ENCODE measurements around the gene KCNQ5. TPM values are rescaled to one million over a fixed set of nuclear protein-coding genes. Genes with fewer than 3 reads are reported as not detected.

The KCNQ5 gene
- total RNA-seq, 1 experiment from 2014 or later = not detected

DNA sequence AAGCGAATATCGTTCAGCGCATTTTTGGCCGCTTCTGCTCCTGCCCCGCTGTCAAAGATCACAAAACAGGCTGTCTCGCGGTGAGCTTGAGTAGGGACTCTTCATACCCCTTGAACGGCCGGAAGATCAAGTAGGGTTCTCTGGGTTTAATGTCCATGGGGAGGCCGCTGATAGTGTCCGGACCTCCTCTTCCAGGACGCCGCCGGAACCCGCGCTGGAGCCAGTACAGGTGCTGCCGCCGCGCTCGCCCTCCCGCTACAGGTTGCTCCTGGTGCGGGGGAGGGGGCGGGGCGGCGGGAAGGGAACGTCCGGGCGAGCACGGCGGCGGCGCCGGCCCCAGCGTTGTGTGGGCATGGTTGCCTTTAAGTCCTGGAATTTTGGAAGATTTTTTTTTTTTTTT, 536.0 kb downstream of the KCNQ5 start:
- Histone ChIP-seq H3K79me2 (ENCODE audit: insufficient read depth, low read length) (no peaks in the 10 kb centered on the region), H3K9ac (ENCODE audit: low read length) (no peak overlapping the region), H3K4me1 (ENCODE audit: control insufficient read depth in 1 of 2, insufficient read depth in 2 of 2, low read length in 2 of 2) (no peaks in the 10 kb centered on the region), H3K9me2 (ENCODE audit: insufficient read depth) (no peaks in the 10 kb centered on the region), H3K27me3 (ENCODE audit: insufficient read depth, low read length) (peaks cover 11% of the 10 kb centered on the region), H4K20me1 (ENCODE audit: insufficient read depth) (no peaks in the 10 kb centered on the region), H3K9me3 (ENCODE audit: control insufficient read depth in 1 of 2, insufficient read depth in 1 of 2, low read depth in 1 of 2, low read length in 2 of 2) (no peaks in the 10 kb centered on the region), H2AFZ (ENCODE audit: low read depth, low read length, poor library complexity, severe bottlenecking) (no peak overlapping the region), H3K4me2 (ENCODE audit: low read length) (no peak overlapping the region), H3K4me3 (replicated peaks in 1 of 2; ENCODE audit: low read depth in 1 of 2, low read length in 2 of 2) (no peak overlapping the region), H3K27ac (ENCODE audit: low read depth, low read length) (no peak overlapping the region), H3K36me3 (ENCODE audit: control insufficient read depth in 1 of 2, insufficient read depth in 2 of 2, low read length in 2 of 2) (no peaks in the 10 kb centered on the region)
- TF ChIP-seq EZH2 (IDR thresholded peaks at IDR 0.05) = no peak
- TF ChIP-seq, protein P1, sequence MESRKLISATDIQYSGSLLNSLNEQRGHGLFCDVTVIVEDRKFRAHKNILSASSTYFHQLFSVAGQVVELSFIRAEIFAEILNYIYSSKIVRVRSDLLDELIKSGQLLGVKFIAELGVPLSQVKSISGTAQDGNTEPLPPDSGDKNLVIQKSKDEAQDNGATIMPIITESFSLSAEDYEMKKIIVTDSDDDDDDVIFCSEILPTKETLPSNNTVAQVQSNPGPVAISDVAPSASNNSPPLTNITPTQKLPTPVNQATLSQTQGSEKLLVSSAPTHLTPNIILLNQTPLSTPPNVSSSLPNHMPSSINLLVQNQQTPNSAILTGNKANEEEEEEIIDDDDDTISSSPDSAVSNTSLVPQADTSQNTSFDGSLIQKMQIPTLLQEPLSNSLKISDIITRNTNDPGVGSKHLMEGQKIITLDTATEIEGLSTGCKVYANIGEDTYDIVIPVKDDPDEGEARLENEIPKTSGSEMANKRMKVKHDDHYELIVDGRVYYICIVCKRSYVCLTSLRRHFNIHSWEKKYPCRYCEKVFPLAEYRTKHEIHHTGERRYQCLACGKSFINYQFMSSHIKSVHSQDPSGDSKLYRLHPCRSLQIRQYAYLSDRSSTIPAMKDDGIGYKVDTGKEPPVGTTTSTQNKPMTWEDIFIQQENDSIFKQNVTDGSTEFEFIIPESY (IDR thresholded peaks at IDR 0.05; ENCODE audit: extremely low read depth, insufficient replicate concordance, low read length) = no peak
- BruUV-seq (replicated peaks) = no TSS peak
- ChIA-PET POLR2A (no interaction called here), RAD21 (ENCODE audit: low non-redundant PET in 1 of 2, low total read pairs in 2 of 2, uncharacterized antibody in 2 of 2, unreplicated experiment in 2 of 2) (no interaction called here), CTCF (no interaction called here)
- DNase-seq (ENCODE audit: low read depth, low spot score) (no peak), ATAC-seq (no peak)
- intact Hi-C loops (cut with micrococcal nuclease) = no loop called here

DNA sequence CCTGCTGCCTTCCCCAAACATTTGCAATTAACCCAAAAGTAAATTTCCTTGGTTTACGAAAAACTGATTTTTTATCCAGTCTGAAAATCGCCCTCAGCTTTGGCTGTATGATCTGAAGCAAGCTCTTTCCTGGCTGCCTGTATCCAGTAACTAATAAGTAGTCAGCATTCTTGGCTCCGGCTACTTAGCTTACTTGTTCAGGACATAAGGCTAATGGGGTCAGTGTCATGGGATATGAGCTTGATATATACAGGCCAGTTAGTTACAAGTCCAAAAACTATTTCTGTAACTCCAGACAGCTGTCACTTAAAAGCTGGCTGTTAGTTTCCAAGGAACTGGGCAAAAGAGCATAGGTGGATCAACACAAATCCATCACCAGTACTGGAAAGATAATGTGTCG, 547.2 kb downstream of the KCNQ5 start:
- Histone ChIP-seq H3K4me3 (replicated peaks in 1 of 2; ENCODE audit: low read depth in 1 of 2, low read length in 2 of 2) (no peak overlapping the region), H3K36me3 (ENCODE audit: control insufficient read depth in 1 of 2, insufficient read depth in 2 of 2, low read length in 2 of 2) (no peaks in the 10 kb centered on the region), H2AFZ (ENCODE audit: low read depth, low read length, poor library complexity, severe bottlenecking) (no peak overlapping the region), H3K79me2 (ENCODE audit: insufficient read depth, low read length) (no peaks in the 10 kb centered on the region), H3K4me2 (ENCODE audit: low read length) (no peak overlapping the region), H4K20me1 (ENCODE audit: insufficient read depth) (no peaks in the 10 kb centered on the region), H3K4me1 (ENCODE audit: control insufficient read depth in 1 of 2, insufficient read depth in 2 of 2, low read length in 2 of 2) (no peaks in the 10 kb centered on the region), H3K9me3 (ENCODE audit: control insufficient read depth in 1 of 2, insufficient read depth in 1 of 2, low read depth in 1 of 2, low read length in 2 of 2) (no peaks in the 10 kb centered on the region), H3K27me3 (ENCODE audit: insufficient read depth, low read length) (peaks cover 22% of the 10 kb centered on the region), H3K9me2 (ENCODE audit: insufficient read depth) (no peaks in the 10 kb centered on the region), H3K9ac (ENCODE audit: low read length) (no peak overlapping the region), H3K27ac (ENCODE audit: low read depth, low read length) (no peak overlapping the region)
- DNase-seq (ENCODE audit: low read depth, low spot score) (no peak), ATAC-seq (no peak)
- POLR2A ChIA-PET = no interaction called here
- BruUV-seq (replicated peaks) = no TSS peak
- intact Hi-C loops (cut with micrococcal nuclease) = no loop called here
- CTCF ChIA-PET = interaction anchor here (1.1 kb wide), 1 partner anchor 34 kb away, joined by 3 read pairs; no protein-coding TSS in a partner anchor
- RAD21 ChIA-PET (ENCODE audit: low non-redundant PET in 1 of 2, low total read pairs in 2 of 2, uncharacterized antibody in 2 of 2, unreplicated experiment in 2 of 2) = no interaction called here
- TF ChIP-seq POLR2AphosphoS5 (IDR thresholded peaks at IDR 0.05; ENCODE audit: low read depth, low read length) = no peak
- no peak for TF ChIP-seq CBX3 (IDR thresholded peaks at IDR 0.05; ENCODE audit: low read depth)
- no peak for TF ChIP-seq EZH2 (IDR thresholded peaks at IDR 0.05)
- TF ChIP-seq, protein P1 (IDR thresholded peaks at IDR 0.05; ENCODE audit: extremely low read depth, insufficient replicate concordance, low read length) = no peak
- no peak for TF ChIP-seq REST (IDR thresholded peaks at IDR 0.05; ENCODE audit: low read depth)
- TF ChIP-seq JUND (IDR thresholded peaks at IDR 0.05) = no peak
- TF ChIP-seq SRF (IDR thresholded peaks at IDR 0.05; ENCODE audit: low read depth) = no peak
- no peak for TF ChIP-seq TCF7L2 (IDR thresholded peaks at IDR 0.05; ENCODE audit: borderline replicate concordance, extremely low read depth, insufficient read depth, insufficient read length)
- TF ChIP-seq ZFX (IDR thresholded peaks at IDR 0.05) = no peak
- no peak for TF ChIP-seq EGR1 (IDR thresholded peaks at IDR 0.05; ENCODE audit: low read depth)

Measured in HCT116 (cell line).